ENCODE data around the gene PER2. TPM values are rescaled to one million over a fixed set of nuclear protein-coding genes. Genes with fewer than 3 reads are reported as not detected.
A peak's percentile ranks its signal among the peaks of the same experiment; 100 is the strongest.

The PER2 gene
- total and polyA plus RNA-seq, 2 of the 13 experiments (the other 11 are each of a cell fraction or from before 2014, with no cell fraction given), result 5.1 to 9.4 TPM

GRCh38 chr2:238238766-238239542, 49.5 kb downstream of the PER2 start:
- H4K20me1 ChIP-seq (ENCODE audit: insufficient read depth, low read length), result no peaks in the 10 kb centered on the region
- no peaks in the 10 kb centered on the region; a peak in 2 of 5 replicates for H3K27me3 ChIP-seq (ENCODE audit: control insufficient read depth in 1 of 2, insufficient read depth in 2 of 2, low read length in 2 of 2)
- intact Hi-C loops (cut with micrococcal nuclease; ENCODE audit: unreplicated experiment), result no loop called here
- no TSS peak for BruUV-seq (replicated peaks)
- ATAC-seq, result no peak
- H3K4me3 ChIP-seq (replicated peaks in 1 of 3; ENCODE audit: insufficient read depth in 1 of 3, low read depth in 2 of 3, low read length in 3 of 3), result peak overlapping the region; percentile 29 to 85 (median 74); a peak in 5 of 6 replicates
- no peak for DNase-seq (ENCODE audit: low spot score)
- H3K27ac ChIP-seq (ENCODE audit: extremely low read length, insufficient read depth, low read length), result no peak overlapping the region
- H3K79me2 ChIP-seq (ENCODE audit: insufficient read depth, low read length), result no peaks in the 10 kb centered on the region
- H3K4me1 ChIP-seq (ENCODE audit: insufficient read depth, low read length), result peaks cover 53% of the 10 kb centered on the region
- FAIRE-seq, result no peak
- H3K9me3 ChIP-seq (ENCODE audit: low read length), result no peaks in the 10 kb centered on the region
- ChIA-PET CTCF (ENCODE audit: low intra/inter-chr PET ratio, low total read pairs) (no interaction called here), POLR2A (interaction anchor here (0.8 to 5.2 kb wide), 7 partner anchors 12 to 381 kb away, joined by 3 to 20 read pairs (median 4); no protein-coding TSS in a partner anchor)
- H3K9ac ChIP-seq (ENCODE audit: insufficient read depth, low read depth, low read length), result peak overlapping the region; percentile 44
- WGBS (ENCODE audit: low lambda C conversion rate), result 97% methylated on average over 5 of the region's 75 CpGs
- H3K4me2 ChIP-seq (ENCODE audit: low read depth, low read length), result peak overlapping the region; percentile 68
- in situ Hi-C loops (cut with HindIII; ENCODE audit: extremely low pct_ligation_motif_present, low pct_unique_long_range_greater_than_20kb), result no loop called here
- H2AFZ ChIP-seq (ENCODE audit: low read length), result no peak overlapping the region
- no peaks in the 10 kb centered on the region for H3K36me3 ChIP-seq (replicated peaks in 1 of 2; ENCODE audit: control insufficient read depth in 1 of 2, insufficient read depth in 2 of 2, low read length in 2 of 2)
- no peak for TF ChIP-seq PBX2 (CRISPR knock-in tag; IDR thresholded peaks at IDR 0.05)
- TF ChIP-seq KAT8 (CRISPR knock-in tag; IDR thresholded peaks at IDR 0.05), result peak; percentile 73; the same call in 1 of the 2 replicates
- TF ChIP-seq ZNF180 (CRISPR knock-in tag; IDR thresholded peaks at IDR 0.05; ENCODE audit: borderline replicate concordance, low read depth), result peak; percentile 93; the same call in 1 of the 2 replicates
- peak; percentile 62; the same call in 1 of the 2 replicates for TF ChIP-seq ZNF605 (CRISPR knock-in tag; IDR thresholded peaks at IDR 0.05)
- TF ChIP-seq ZNF18 (CRISPR knock-in tag; IDR thresholded peaks at IDR 0.05; ENCODE audit: insufficient replicate concordance), result peak; percentile 92
- no peak for TF ChIP-seq ZNF24 (IDR thresholded peaks at IDR 0.05)
- no peak for TF ChIP-seq ELF4 (CRISPR knock-in tag; IDR thresholded peaks at IDR 0.05; ENCODE audit: borderline replicate concordance)
- peak in 1 of 2 experiments; percentile 82; a peak in 2 of 4 replicates for TF ChIP-seq ATF4 (CRISPR knock-in tag; IDR thresholded peaks at IDR 0.05)
- peak; percentile 99 for TF ChIP-seq DNMT1 (CRISPR knock-in tag; IDR thresholded peaks at IDR 0.05)
- peak; percentile 99 for TF ChIP-seq ZNF563 (CRISPR knock-in tag; IDR thresholded peaks at IDR 0.05)
- peak; percentile 81; the same call in 1 of the 2 replicates for TF ChIP-seq ATF3 (CRISPR knock-in tag; IDR thresholded peaks at IDR 0.05)
- TF ChIP-seq SP1 (IDR thresholded peaks at IDR 0.05), result no peak
- peak; percentile 67 for TF ChIP-seq SP1 (CRISPR knock-in tag; IDR thresholded peaks at IDR 0.05)
- TF ChIP-seq KAT7 (CRISPR knock-in tag; IDR thresholded peaks at IDR 0.05; ENCODE audit: borderline replicate concordance), result 0 out of 2 replicates have a peak, but pooled peaks have one; percentile 38
- TF ChIP-seq RFX1 (IDR thresholded peaks at IDR 0.05), result no peak
- peak; percentile 93; the same call in 1 of the 2 replicates for TF ChIP-seq ZMAT5 (CRISPR knock-in tag; IDR thresholded peaks at IDR 0.05; ENCODE audit: borderline replicate concordance, low read depth)
- no peak for TF ChIP-seq SNRNP70 (IDR thresholded peaks at IDR 0.05; ENCODE audit: low read depth, low read length)
- TF ChIP-seq RFXANK (CRISPR knock-in tag; IDR thresholded peaks at IDR 0.05), result peak; percentile 79; the same call in 1 of the 2 replicates
- no peak for TF ChIP-seq AGO2 (optimal IDR thresholded peaks at IDR 0.05; ENCODE audit: low read depth, low read length)
- TF ChIP-seq KMT2B (CRISPR knock-in tag; IDR thresholded peaks at IDR 0.05), result peak; percentile 85
